NB4 (cell line): ENCODE measurements around the gene DAZL.

Experiments used
- MYC ChIP-seq: IDR thresholded peaks from 2 replicates; pipeline ENCODE4 v1.6.1; 2011; ENCODE audit warnings: low read depth, low read length
- POLR2A ChIP-seq: IDR thresholded peaks from 2 replicates; pipeline ENCODE4 v1.6.1; 2011; ENCODE audit warnings: mild to moderate bottlenecking; ENCODE audit not compliant: insufficient read length; ENCODE audit errors: extremely low read depth
- TF ChIP-seq, protein P1 (sequence below): IDR thresholded peaks from one replicate; pipeline ENCODE4 v1.5.1; 2012; ENCODE audit warnings: low read depth, low read length
- TF ChIP-seq, protein P2 (sequence below): IDR thresholded peaks from 2 replicates; pipeline ENCODE4 v1.6.1; 2011; ENCODE audit warnings: low read depth, low read length

DNA sequence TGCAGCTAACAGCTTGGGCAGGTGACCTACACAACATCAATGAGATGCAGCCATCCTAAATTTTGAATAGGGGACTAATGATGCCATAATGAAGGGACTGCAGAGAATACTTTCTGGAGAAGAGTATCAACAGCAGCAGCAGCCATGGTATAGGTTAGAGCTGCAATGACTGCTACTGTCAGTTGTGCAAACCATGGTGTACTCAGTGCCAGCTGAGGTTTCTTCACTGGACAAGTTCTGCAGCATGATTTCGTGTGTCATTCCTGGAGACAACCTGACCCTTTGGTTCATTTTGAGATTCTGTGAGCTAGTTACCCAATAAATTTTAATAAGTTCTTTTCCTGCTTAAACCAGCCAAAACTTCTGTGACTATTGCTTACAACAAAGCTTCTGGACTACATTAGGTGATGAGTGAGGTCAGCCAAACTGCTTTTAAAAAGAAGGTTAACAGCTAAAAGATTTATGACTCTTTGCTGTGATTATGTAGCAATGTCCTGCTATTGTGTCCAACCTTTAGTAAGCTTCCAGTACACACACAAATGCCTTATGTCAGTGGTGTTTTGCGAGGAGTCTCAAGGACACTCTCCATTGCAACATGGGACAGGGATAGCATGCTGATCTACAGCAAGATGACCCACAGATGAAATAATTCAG is 4.8 kb upstream of the DAZL start:
- TF ChIP-seq, protein P1, sequence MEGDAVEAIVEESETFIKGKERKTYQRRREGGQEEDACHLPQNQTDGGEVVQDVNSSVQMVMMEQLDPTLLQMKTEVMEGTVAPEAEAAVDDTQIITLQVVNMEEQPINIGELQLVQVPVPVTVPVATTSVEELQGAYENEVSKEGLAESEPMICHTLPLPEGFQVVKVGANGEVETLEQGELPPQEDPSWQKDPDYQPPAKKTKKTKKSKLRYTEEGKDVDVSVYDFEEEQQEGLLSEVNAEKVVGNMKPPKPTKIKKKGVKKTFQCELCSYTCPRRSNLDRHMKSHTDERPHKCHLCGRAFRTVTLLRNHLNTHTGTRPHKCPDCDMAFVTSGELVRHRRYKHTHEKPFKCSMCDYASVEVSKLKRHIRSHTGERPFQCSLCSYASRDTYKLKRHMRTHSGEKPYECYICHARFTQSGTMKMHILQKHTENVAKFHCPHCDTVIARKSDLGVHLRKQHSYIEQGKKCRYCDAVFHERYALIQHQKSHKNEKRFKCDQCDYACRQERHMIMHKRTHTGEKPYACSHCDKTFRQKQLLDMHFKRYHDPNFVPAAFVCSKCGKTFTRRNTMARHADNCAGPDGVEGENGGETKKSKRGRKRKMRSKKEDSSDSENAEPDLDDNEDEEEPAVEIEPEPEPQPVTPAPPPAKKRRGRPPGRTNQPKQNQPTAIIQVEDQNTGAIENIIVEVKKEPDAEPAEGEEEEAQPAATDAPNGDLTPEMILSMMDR, result no peak
- TF ChIP-seq POLR2A (no peak), MYC (no peak)
- TF ChIP-seq, protein P2, sequence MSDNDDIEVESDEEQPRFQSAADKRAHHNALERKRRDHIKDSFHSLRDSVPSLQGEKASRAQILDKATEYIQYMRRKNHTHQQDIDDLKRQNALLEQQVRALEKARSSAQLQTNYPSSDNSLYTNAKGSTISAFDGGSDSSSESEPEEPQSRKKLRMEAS, result no peak
